ENCODE measurements around the gene ZYG11B. TPM values are rescaled to one million over a fixed set of nuclear protein-coding genes. Genes with fewer than 3 reads are reported as not detected.
"Not testable (repeated sequence)": the region's sequence is repeated elsewhere in the genome, so short reads cannot be mapped to it uniquely, and the experiment has no call there.

The ZYG11B gene
- total RNA-seq, 3 donors from 2014 or later = 38.7 to 47.6 (median 47.4) TPM

DNA sequence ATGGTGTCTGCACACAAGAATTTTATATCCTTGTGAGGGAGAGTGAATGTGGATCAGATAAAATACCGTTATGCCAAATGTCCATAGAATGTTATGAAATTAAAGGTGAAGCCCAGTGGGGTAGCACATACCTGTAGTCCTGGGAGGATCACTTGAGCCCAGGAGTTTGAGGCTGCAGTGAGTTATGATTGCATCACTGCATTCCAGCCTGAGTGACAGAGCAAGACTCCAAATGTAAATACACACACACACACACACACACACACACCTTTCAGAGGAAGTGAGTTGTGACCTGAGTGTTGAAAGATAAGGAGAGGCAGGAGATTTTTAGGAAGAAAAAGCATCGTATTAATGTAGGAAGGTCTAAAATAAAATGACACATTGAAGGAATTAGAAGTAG lies 88.2 kb downstream of the ZYG11B start:
- Histone ChIP-seq H3K27ac (no peak overlapping the region), H3K36me3 (no peaks in the 10 kb centered on the region)

GRCh38 chr1:52820830-52821229 lies 94.6 kb downstream of the ZYG11B start:
- intact Hi-C loops (cut with DNase I; ENCODE audit: low total_unique reads) = loop anchor here (5.0 kb wide), 1 partner anchor 679 kb away; the partner anchor contains the start of gene ZFYVE9
- H3K4me3 ChIP-seq; H3K36me3 ChIP-seq; DNase-seq (ENCODE audit: low spot score in 2 of 2); H3K9me3 ChIP-seq; H3K4me1 ChIP-seq; H3K27me3 ChIP-seq; H3K27ac ChIP-seq: not testable (repeated sequence)

More for the DNA sequence above, 88.2 kb downstream of the ZYG11B start:
- Histone ChIP-seq H3K27me3 (no peaks in the 10 kb centered on the region), H3K4me3 (no peak overlapping the region), H3K9me3 (no peaks in the 10 kb centered on the region), H3K4me1 (no peaks in the 10 kb centered on the region)
- no peak for DNase-seq (ENCODE audit: low spot score in 2 of 2)
- intact Hi-C loops (cut with DNase I; ENCODE audit: low total_unique reads) = no loop called here
- TF ChIP-seq POLR2A (IDR thresholded peaks at IDR 0.05) = no peak
- no peak for TF ChIP-seq POLR2AphosphoS5 (IDR thresholded peaks at IDR 0.05)
- TF ChIP-seq, protein P1, sequence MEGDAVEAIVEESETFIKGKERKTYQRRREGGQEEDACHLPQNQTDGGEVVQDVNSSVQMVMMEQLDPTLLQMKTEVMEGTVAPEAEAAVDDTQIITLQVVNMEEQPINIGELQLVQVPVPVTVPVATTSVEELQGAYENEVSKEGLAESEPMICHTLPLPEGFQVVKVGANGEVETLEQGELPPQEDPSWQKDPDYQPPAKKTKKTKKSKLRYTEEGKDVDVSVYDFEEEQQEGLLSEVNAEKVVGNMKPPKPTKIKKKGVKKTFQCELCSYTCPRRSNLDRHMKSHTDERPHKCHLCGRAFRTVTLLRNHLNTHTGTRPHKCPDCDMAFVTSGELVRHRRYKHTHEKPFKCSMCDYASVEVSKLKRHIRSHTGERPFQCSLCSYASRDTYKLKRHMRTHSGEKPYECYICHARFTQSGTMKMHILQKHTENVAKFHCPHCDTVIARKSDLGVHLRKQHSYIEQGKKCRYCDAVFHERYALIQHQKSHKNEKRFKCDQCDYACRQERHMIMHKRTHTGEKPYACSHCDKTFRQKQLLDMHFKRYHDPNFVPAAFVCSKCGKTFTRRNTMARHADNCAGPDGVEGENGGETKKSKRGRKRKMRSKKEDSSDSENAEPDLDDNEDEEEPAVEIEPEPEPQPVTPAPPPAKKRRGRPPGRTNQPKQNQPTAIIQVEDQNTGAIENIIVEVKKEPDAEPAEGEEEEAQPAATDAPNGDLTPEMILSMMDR (IDR thresholded peaks at IDR 0.05) = no peak

DNA sequence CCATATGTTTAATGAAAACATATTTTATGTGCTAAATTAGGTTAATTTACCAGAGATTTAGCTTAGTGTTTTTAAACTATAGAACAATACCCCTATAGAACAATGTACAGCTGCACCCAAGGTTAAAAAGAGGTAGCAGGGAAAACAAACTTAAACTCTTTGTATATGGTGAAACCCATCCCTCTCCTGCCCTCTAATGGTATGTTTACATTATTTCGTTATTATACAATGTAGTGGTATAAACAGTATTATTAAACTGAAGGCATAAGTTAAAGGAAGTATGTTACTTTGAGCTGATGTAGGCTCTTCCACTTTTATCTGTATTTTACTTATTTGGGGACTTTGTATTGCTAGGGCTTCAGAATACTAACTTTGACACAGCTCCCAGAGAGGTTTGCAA lies 99.6 kb downstream of the ZYG11B start:
- Histone ChIP-seq H3K36me3 (peaks cover 4% of the 10 kb centered on the region), H3K27ac (no peak overlapping the region), H3K27me3 (no peaks in the 10 kb centered on the region), H3K4me1 (no peaks in the 10 kb centered on the region), H3K9me3 (no peaks in the 10 kb centered on the region), H3K4me3 (no peak overlapping the region)
- no peak for DNase-seq (ENCODE audit: low spot score in 2 of 2)
- TF ChIP-seq POLR2AphosphoS5 (IDR thresholded peaks at IDR 0.05) = no peak
- TF ChIP-seq, protein P1 (IDR thresholded peaks at IDR 0.05) = no peak
- TF ChIP-seq POLR2A (IDR thresholded peaks at IDR 0.05) = no peak
- intact Hi-C loops (cut with DNase I; ENCODE audit: low total_unique reads) = no loop called here

GRCh38 chr1:52834798-52835197 lies 108.5 kb downstream of the ZYG11B start:
- Histone ChIP-seq H3K36me3 (no peaks in the 10 kb centered on the region), H3K4me3 (no peak overlapping the region), H3K4me1 (no peaks in the 10 kb centered on the region), H3K27ac (no peak overlapping the region), H3K9me3 (no peaks in the 10 kb centered on the region), H3K27me3 (no peaks in the 10 kb centered on the region)
- intact Hi-C loops (cut with DNase I; ENCODE audit: low total_unique reads) = no loop called here
- no peak for DNase-seq (ENCODE audit: low spot score in 2 of 2)
- TF ChIP-seq POLR2A (IDR thresholded peaks at IDR 0.05) = no peak
- TF ChIP-seq, protein P1 (IDR thresholded peaks at IDR 0.05) = no peak
- TF ChIP-seq POLR2AphosphoS5 (IDR thresholded peaks at IDR 0.05) = no peak

GRCh38 chr1:52836035-52836434 lies 109.8 kb downstream of the ZYG11B start:
- Histone ChIP-seq H3K27ac (no peak overlapping the region), H3K27me3 (no peaks in the 10 kb centered on the region), H3K36me3 (no peaks in the 10 kb centered on the region), H3K4me3 (no peak overlapping the region), H3K9me3 (no peaks in the 10 kb centered on the region), H3K4me1 (no peaks in the 10 kb centered on the region)
- intact Hi-C loops (cut with DNase I; ENCODE audit: low total_unique reads) = no loop called here
- DNase-seq (ENCODE audit: low spot score in 2 of 2) = no peak
- TF ChIP-seq POLR2A (IDR thresholded peaks at IDR 0.05) (no peak), POLR2AphosphoS5 (IDR thresholded peaks at IDR 0.05) (no peak)
- TF ChIP-seq, protein P1 (IDR thresholded peaks at IDR 0.05) = no peak

GRCh38 chr1:52839175-52839574 lies 112.9 kb downstream of the ZYG11B start:
- H3K27ac ChIP-seq; DNase-seq (ENCODE audit: low spot score in 2 of 2); intact Hi-C loops (cut with DNase I; ENCODE audit: low total_unique reads); H3K4me3 ChIP-seq; H3K27me3 ChIP-seq; H3K36me3 ChIP-seq; H3K4me1 ChIP-seq; H3K9me3 ChIP-seq: not testable (repeated sequence)

Data from breast epithelium (tissue), 4 donors.